ENCODE data around the gene UNC5C. TPM values are rescaled to one million over a fixed set of nuclear protein-coding genes. Genes with fewer than 3 reads are reported as not detected.

The UNC5C gene
- polyA plus RNA-seq, 1 of the 3 experiments (the other 2 are of a cell fraction): 3.3 TPM

DNA sequence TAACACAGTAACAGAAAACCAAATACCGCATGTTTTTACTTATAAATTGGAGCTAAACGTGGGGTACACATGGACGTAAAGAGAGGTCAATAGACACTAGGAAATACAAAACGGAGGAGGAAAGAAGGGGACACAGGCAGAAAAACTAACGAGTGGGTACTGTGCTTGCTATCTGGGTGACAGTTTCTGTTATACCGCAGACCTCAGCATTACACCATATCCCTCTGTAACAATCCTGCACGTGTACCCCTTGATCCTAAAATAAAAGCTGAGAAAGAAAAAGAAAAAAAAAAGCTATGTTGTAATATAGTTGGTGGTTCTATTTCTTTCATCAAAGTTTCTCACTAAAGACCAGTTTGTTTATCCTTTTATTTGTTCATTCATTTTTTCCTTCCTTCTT is 47.9 kb upstream of the UNC5C start:
- WGBS (ENCODE audit: low lambda C conversion rate): 79% methylated on average over 7 of the region's 7 CpGs
- H3K36me3 ChIP-seq (replicated peaks in 1 of 2; ENCODE audit: control insufficient read depth in 1 of 2, insufficient read depth in 2 of 2, low read length in 1 of 2): no peaks in the 10 kb centered on the region
- no peaks in the 10 kb centered on the region; a peak in 1 of 4 replicates for H3K4me1 ChIP-seq (ENCODE audit: control insufficient read depth in 1 of 2, insufficient read depth in 2 of 2, low read depth in 1 of 2, low read length in 1 of 2)
- no peak overlapping the region for H2AFZ ChIP-seq (ENCODE audit: low read depth)
- no peak overlapping the region for H3K9ac ChIP-seq
- H4K20me1 ChIP-seq (ENCODE audit: insufficient read depth): no peaks in the 10 kb centered on the region
- H3K9me2 ChIP-seq: no peaks in the 10 kb centered on the region; the same call in 1 of the 2 replicates
- no peak overlapping the region for H3K4me3 ChIP-seq (ENCODE audit: low read depth in 2 of 2, low read length in 1 of 2)
- DNase-seq: no peak
- H3K4me2 ChIP-seq: no peak overlapping the region
- H3K27ac ChIP-seq (ENCODE audit: low read depth in 2 of 2, low read length in 1 of 2): no peak overlapping the region
- CTCF ChIA-PET: interaction anchor here (0.6 kb wide), 1 partner anchor 40 kb away, joined by 3 read pairs; no protein-coding TSS in a partner anchor
- POLR2A ChIA-PET: no interaction called here
- H3K9me3 ChIP-seq: no peaks in the 10 kb centered on the region
- no peaks in the 10 kb centered on the region for H3K79me2 ChIP-seq (ENCODE audit: insufficient read depth)
- no peaks in the 10 kb centered on the region for H3K27me3 ChIP-seq (ENCODE audit: insufficient read depth)
- H3F3A ChIP-seq (replicated peaks; ENCODE audit: insufficient read depth): no peaks in the 10 kb centered on the region
- TF ChIP-seq POLR2AphosphoS5 (IDR thresholded peaks at IDR 0.05; ENCODE audit: low read depth, low read length) (no peak), RCOR1 (IDR thresholded peaks at IDR 0.05; ENCODE audit: low read length) (no peak)

DNA sequence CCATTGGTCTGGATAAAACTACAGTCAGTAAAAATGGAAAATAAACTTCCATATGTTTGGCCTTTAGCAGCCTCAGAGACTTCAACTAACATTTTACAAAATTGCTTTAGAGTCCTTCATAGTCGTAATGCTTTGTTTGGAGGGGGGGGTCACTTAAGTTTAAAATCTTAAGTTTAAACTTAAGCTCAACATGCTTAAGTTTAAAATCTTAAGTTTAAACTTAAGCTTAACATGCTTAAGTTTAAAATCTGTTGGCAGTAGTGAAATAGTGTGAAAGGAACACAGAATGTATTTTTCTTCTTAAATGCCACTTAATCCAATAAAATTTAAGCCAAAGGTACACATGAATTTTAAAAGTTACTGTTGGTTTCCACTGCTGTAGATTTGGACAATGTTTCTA is 45.9 kb upstream of the UNC5C start:
- WGBS (ENCODE audit: low lambda C conversion rate): 86% methylated on average over 1 of the region's 1 CpG
- Histone ChIP-seq H3K4me2 (no peak overlapping the region), H3F3A (replicated peaks; ENCODE audit: insufficient read depth) (no peaks in the 10 kb centered on the region), H3K27ac (ENCODE audit: low read depth in 2 of 2, low read length in 1 of 2) (no peak overlapping the region), H3K9me2 (no peaks in the 10 kb centered on the region; the same call in 1 of the 2 replicates), H3K36me3 (replicated peaks in 1 of 2; ENCODE audit: control insufficient read depth in 1 of 2, insufficient read depth in 2 of 2, low read length in 1 of 2) (no peaks in the 10 kb centered on the region), H4K20me1 (ENCODE audit: insufficient read depth) (no peaks in the 10 kb centered on the region), H3K9me3 (no peaks in the 10 kb centered on the region), H3K4me1 (ENCODE audit: control insufficient read depth in 1 of 2, insufficient read depth in 2 of 2, low read depth in 1 of 2, low read length in 1 of 2) (no peaks in the 10 kb centered on the region; a peak in 1 of 4 replicates), H3K4me3 (ENCODE audit: low read depth in 2 of 2, low read length in 1 of 2) (no peak overlapping the region), H3K27me3 (ENCODE audit: insufficient read depth) (no peaks in the 10 kb centered on the region), H2AFZ (ENCODE audit: low read depth) (no peak overlapping the region), H3K79me2 (ENCODE audit: insufficient read depth) (no peaks in the 10 kb centered on the region), H3K9ac (no peak overlapping the region)
- ChIA-PET POLR2A (no interaction called here), CTCF (no interaction called here)
- DNase-seq: no peak
- TF ChIP-seq TAF1 (IDR thresholded peaks at IDR 0.05; ENCODE audit: borderline replicate concordance, low read depth, low read length) (no peak), FOSL2 (IDR thresholded peaks at IDR 0.05; ENCODE audit: borderline replicate concordance, low read depth) (no peak), TCF12 (IDR thresholded peaks at IDR 0.05) (no peak)
- TF ChIP-seq, protein P1, sequence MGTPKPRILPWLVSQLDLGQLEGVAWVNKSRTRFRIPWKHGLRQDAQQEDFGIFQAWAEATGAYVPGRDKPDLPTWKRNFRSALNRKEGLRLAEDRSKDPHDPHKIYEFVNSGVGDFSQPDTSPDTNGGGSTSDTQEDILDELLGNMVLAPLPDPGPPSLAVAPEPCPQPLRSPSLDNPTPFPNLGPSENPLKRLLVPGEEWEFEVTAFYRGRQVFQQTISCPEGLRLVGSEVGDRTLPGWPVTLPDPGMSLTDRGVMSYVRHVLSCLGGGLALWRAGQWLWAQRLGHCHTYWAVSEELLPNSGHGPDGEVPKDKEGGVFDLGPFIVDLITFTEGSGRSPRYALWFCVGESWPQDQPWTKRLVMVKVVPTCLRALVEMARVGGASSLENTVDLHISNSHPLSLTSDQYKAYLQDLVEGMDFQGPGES (IDR thresholded peaks at IDR 0.05; ENCODE audit: low read depth, low read length): no peak
- TF ChIP-seq, protein P2, sequence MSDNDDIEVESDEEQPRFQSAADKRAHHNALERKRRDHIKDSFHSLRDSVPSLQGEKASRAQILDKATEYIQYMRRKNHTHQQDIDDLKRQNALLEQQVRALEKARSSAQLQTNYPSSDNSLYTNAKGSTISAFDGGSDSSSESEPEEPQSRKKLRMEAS (IDR thresholded peaks at IDR 0.05; ENCODE audit: low read depth): no peak

DNA sequence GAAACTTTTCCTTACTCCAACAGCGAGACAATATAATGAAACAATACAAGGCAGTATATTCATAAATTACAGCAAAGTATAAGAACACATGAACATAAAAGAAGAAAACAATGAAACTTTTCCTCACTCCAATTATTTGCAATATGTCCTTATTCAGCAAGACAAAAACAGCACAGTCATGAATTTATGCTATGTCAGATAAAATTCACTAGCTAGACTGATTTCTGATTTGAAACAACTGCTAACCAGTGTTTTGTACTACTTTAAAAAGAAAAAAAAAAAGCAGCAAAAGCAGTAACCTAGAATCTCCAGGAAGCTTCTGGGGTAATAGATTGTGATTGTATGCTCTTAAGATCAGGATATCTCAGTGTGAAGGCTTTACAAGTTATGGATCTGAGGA is 45.2 kb upstream of the UNC5C start:
- DNase-seq: no peak
- WGBS (ENCODE audit: low lambda C conversion rate): 100% methylated on average over 1 of the region's 1 CpG
- no peaks in the 10 kb centered on the region for H3K79me2 ChIP-seq (ENCODE audit: insufficient read depth)
- ChIA-PET CTCF (no interaction called here), POLR2A (no interaction called here)
- H3K27ac ChIP-seq (ENCODE audit: low read depth in 2 of 2, low read length in 1 of 2): no peak overlapping the region
- H3K36me3 ChIP-seq (replicated peaks in 1 of 2; ENCODE audit: control insufficient read depth in 1 of 2, insufficient read depth in 2 of 2, low read length in 1 of 2): no peaks in the 10 kb centered on the region
- H3K4me2 ChIP-seq: no peak overlapping the region
- no peak overlapping the region for H2AFZ ChIP-seq (ENCODE audit: low read depth)
- no peak overlapping the region for H3K9ac ChIP-seq
- no peaks in the 10 kb centered on the region for H4K20me1 ChIP-seq (ENCODE audit: insufficient read depth)
- TF ChIP-seq EP300 (IDR thresholded peaks at IDR 0.05; ENCODE audit: borderline replicate concordance in 1 of 2, low read depth in 1 of 2, low read length in 1 of 2) (no peak), NFIC (IDR thresholded peaks at IDR 0.05; ENCODE audit: borderline replicate concordance) (no peak), FOXM1 (IDR thresholded peaks at IDR 0.05; ENCODE audit: low read depth) (no peak), SIN3A (IDR thresholded peaks at IDR 0.05; ENCODE audit: borderline replicate concordance, low read depth, low read length) (no peak), ELF1 (IDR thresholded peaks at IDR 0.05) (no peak), YY1 (IDR thresholded peaks at IDR 0.05; ENCODE audit: low read depth) (no peak), RCOR1 (IDR thresholded peaks at IDR 0.05; ENCODE audit: low read length) (no peak), GATA2 (CRISPR knock-in tag; IDR thresholded peaks at IDR 0.05) (no peak), RXRA (IDR thresholded peaks at IDR 0.05; ENCODE audit: borderline replicate concordance, low read depth) (no peak)
- TF ChIP-seq, protein P3, sequence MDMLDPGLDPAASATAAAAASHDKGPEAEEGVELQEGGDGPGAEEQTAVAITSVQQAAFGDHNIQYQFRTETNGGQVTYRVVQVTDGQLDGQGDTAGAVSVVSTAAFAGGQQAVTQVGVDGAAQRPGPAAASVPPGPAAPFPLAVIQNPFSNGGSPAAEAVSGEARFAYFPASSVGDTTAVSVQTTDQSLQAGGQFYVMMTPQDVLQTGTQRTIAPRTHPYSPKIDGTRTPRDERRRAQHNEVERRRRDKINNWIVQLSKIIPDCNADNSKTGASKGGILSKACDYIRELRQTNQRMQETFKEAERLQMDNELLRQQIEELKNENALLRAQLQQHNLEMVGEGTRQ (IDR thresholded peaks at IDR 0.05; ENCODE audit: borderline replicate concordance, low read depth, low read length): no peak
- no peak overlapping the region for H3K4me3 ChIP-seq (ENCODE audit: low read depth in 2 of 2, low read length in 1 of 2)
- no peaks in the 10 kb centered on the region for H3K27me3 ChIP-seq (ENCODE audit: insufficient read depth)
- no peaks in the 10 kb centered on the region; a peak in 1 of 4 replicates for H3K4me1 ChIP-seq (ENCODE audit: control insufficient read depth in 1 of 2, insufficient read depth in 2 of 2, low read depth in 1 of 2, low read length in 1 of 2)
- no peaks in the 10 kb centered on the region for H3F3A ChIP-seq (replicated peaks; ENCODE audit: insufficient read depth)
- no peaks in the 10 kb centered on the region; the same call in 1 of the 2 replicates for H3K9me2 ChIP-seq
- H3K9me3 ChIP-seq: no peaks in the 10 kb centered on the region
